Neuron (in vitro differentiated cells): ENCODE results near the gene RPS17.

ENCODE experiments used
- H2AFZ ChIP-seq: one replicate; pipeline ENCODE4 v1.6.1; 2013; ENCODE audit warnings: low read depth, mild to moderate bottlenecking, inconsistent platforms, low read length, moderate library complexity
- H3K27me3 ChIP-seq: one replicate; pipeline ENCODE4 v1.6.1; 2013; ENCODE audit warnings: low read length; ENCODE audit not compliant: insufficient read depth
- H3K36me3 ChIP-seq: one replicate; pipeline ENCODE4 v1.6.1; 2013; ENCODE audit warnings: low read length; ENCODE audit not compliant: insufficient read depth
- H3K4me1 ChIP-seq: one replicate; pipeline ENCODE4 v1.6.1; 2013; ENCODE audit warnings: low read length; ENCODE audit not compliant: insufficient read depth
- H3K4me3 ChIP-seq: 2 replicates; pipeline ENCODE4 v1.5.1; 2013; ENCODE audit warnings: mild to moderate bottlenecking, low read length, moderate library complexity
- H3K9me3 ChIP-seq: one replicate; pipeline ENCODE4 v1.6.1; 2013; ENCODE audit warnings: low read length

Gene RPS17

GRCh38 chr15:82540055-82540983 is at the start of gene RPS17:
RPS17 (minus strand) TSS chr15:82540457; CDS start chr15:82540428, 29 bp downstream.
- Histone ChIP-seq H3K4me3 (peak within 1 kb of the TSS; percentile 99), H2AFZ (peak within 1 kb of the TSS; percentile 60), H3K36me3 (peaks cover 35% of the 10 kb centered on the region), H3K27me3 (no peaks in the 10 kb centered on the region), H3K9me3 (no peaks in the 10 kb centered on the region), H3K4me1 (peaks cover 41% of the 10 kb centered on the region)

GRCh38 chr15:82587805-82588204 is 47.5 kb upstream of the RPS17 start:
- no peaks in the 10 kb centered on the region for H3K9me3 ChIP-seq
- H3K36me3 ChIP-seq, result no peaks in the 10 kb centered on the region
- peaks cover 8% of the 10 kb centered on the region for H3K27me3 ChIP-seq
- H3K4me3 ChIP-seq, result no peak overlapping the region
- H3K4me1 ChIP-seq, result no peaks in the 10 kb centered on the region
- no peak overlapping the region for H2AFZ ChIP-seq

GRCh38 chr15:82585072-82585471 is 44.8 kb upstream of the RPS17 start:
- Histone ChIP-seq H3K4me1 (no peaks in the 10 kb centered on the region), H3K4me3 (no peak overlapping the region), H3K9me3 (no peaks in the 10 kb centered on the region), H3K36me3 (no peaks in the 10 kb centered on the region), H2AFZ (no peak overlapping the region), H3K27me3 (peaks cover 9% of the 10 kb centered on the region)

- no peaks in the 10 kb centered on the region for H3K4me1 ChIP-seq
- no peaks in the 10 kb centered on the region for H3K9me3 ChIP-seq
- H3K27me3 ChIP-seq, result peaks cover 9% of the 10 kb centered on the region
- H3K4me3 ChIP-seq, result no peak overlapping the region
- no peaks in the 10 kb centered on the region for H3K36me3 ChIP-seq
- H2AFZ ChIP-seq, result no peak overlapping the region
These were observed 40.5 kb upstream of the RPS17 start for GRCh38 chr15:82580713-82581112.

- no peaks in the 10 kb centered on the region for H3K9me3 ChIP-seq
- H3K27me3 ChIP-seq, result peaks cover 10% of the 10 kb centered on the region
- peaks cover 14% of the 10 kb centered on the region for H3K4me1 ChIP-seq
- no peaks in the 10 kb centered on the region for H3K36me3 ChIP-seq
- no peak overlapping the region for H3K4me3 ChIP-seq
- H2AFZ ChIP-seq, result no peak overlapping the region
These were observed 35.1 kb upstream of the RPS17 start for GRCh38 chr15:82575335-82575734.

GRCh38 chr15:82572986-82573385 is 32.7 kb upstream of the RPS17 start:
- Histone ChIP-seq H3K27me3 (peaks cover 10% of the 10 kb centered on the region), H3K4me1 (peaks cover 15% of the 10 kb centered on the region), H3K4me3 (no peak overlapping the region), H3K36me3 (no peaks in the 10 kb centered on the region), H2AFZ (no peak overlapping the region), H3K9me3 (no peaks in the 10 kb centered on the region)

- Histone ChIP-seq H3K36me3 (no peaks in the 10 kb centered on the region), H3K4me3 (no peak overlapping the region), H3K9me3 (no peaks in the 10 kb centered on the region), H3K27me3 (peaks cover 10% of the 10 kb centered on the region), H2AFZ (peak overlapping the region; percentile 41), H3K4me1 (peaks cover 15% of the 10 kb centered on the region)
These were observed 32.1 kb upstream of the RPS17 start for GRCh38 chr15:82572311-82572710.

- peak overlapping the region; percentile 41 for H3K4me3 ChIP-seq
- H3K36me3 ChIP-seq, result no peaks in the 10 kb centered on the region
- H3K9me3 ChIP-seq, result no peaks in the 10 kb centered on the region
- peaks cover 15% of the 10 kb centered on the region for H3K4me1 ChIP-seq
- peaks cover 10% of the 10 kb centered on the region for H3K27me3 ChIP-seq
- peak overlapping the region; percentile 41 for H2AFZ ChIP-seq
These were observed 31.5 kb upstream of the RPS17 start for GRCh38 chr15:82571722-82572222.

GRCh38 chr15:82570721-82571508 is 30.7 kb upstream of the RPS17 start:
- Histone ChIP-seq H3K4me1 (peaks cover 15% of the 10 kb centered on the region), H3K27me3 (peaks cover 14% of the 10 kb centered on the region), H3K36me3 (no peaks in the 10 kb centered on the region), H3K9me3 (no peaks in the 10 kb centered on the region), H2AFZ (peak overlapping the region; percentile 41), H3K4me3 (peak overlapping the region; percentile 41)

- Histone ChIP-seq H3K27me3 (peaks cover 19% of the 10 kb centered on the region), H3K4me3 (no peak overlapping the region), H2AFZ (no peak overlapping the region), H3K4me1 (peaks cover 15% of the 10 kb centered on the region), H3K36me3 (no peaks in the 10 kb centered on the region), H3K9me3 (no peaks in the 10 kb centered on the region)
These were observed 29.6 kb upstream of the RPS17 start for GRCh38 chr15:82569834-82570233.

- H3K27me3 ChIP-seq, result peaks cover 19% of the 10 kb centered on the region
- peaks cover 15% of the 10 kb centered on the region for H3K4me1 ChIP-seq
- no peak overlapping the region for H3K4me3 ChIP-seq
- no peaks in the 10 kb centered on the region for H3K36me3 ChIP-seq
- no peak overlapping the region for H2AFZ ChIP-seq
- H3K9me3 ChIP-seq, result no peaks in the 10 kb centered on the region
These were observed 28.7 kb upstream of the RPS17 start for GRCh38 chr15:82568986-82569385.

- Histone ChIP-seq H3K9me3 (no peaks in the 10 kb centered on the region), H3K4me3 (no peak overlapping the region)
These were observed 27.4 kb upstream of the RPS17 start for GRCh38 chr15:82567661-82568060.

GRCh38 chr15:82566690-82567089 is 26.4 kb upstream of the RPS17 start:
- Histone ChIP-seq H3K27me3 (peaks cover 9% of the 10 kb centered on the region), H2AFZ (no peak overlapping the region), H3K9me3 (no peaks in the 10 kb centered on the region), H3K4me1 (peaks cover 14% of the 10 kb centered on the region), H3K36me3 (no peaks in the 10 kb centered on the region), H3K4me3 (no peak overlapping the region)

More at GRCh38 chr15:82567661-82568060, 27.4 kb upstream of the RPS17 start:
- Histone ChIP-seq H3K36me3 (no peaks in the 10 kb centered on the region), H3K27me3 (peaks cover 16% of the 10 kb centered on the region), H2AFZ (no peak overlapping the region), H3K4me1 (peaks cover 15% of the 10 kb centered on the region)
